ENCODE results near the gene SLC35G3.
A peak's percentile ranks its signal among the peaks of the same experiment; 100 is the strongest.
"Not testable (repeated sequence)": the region's sequence is repeated elsewhere in the genome, so short reads cannot be mapped to it uniquely, and the experiment has no call there.

The SLC35G3 gene

GRCh38 chr17:35167046-35167445 is 27.1 kb downstream of the SLC35G3 start:
- no peak overlapping the region for H3K27ac Mint-ChIP-seq
- H3K4me1 Mint-ChIP-seq (ENCODE audit: low read depth), result peaks cover 19% of the 10 kb centered on the region
- H3K27me3 Mint-ChIP-seq (ENCODE audit: low read depth), result peaks cover 2% of the 10 kb centered on the region
- H3K4me3 Mint-ChIP-seq, result no peak overlapping the region
- no peaks in the 10 kb centered on the region for H3K36me3 Mint-ChIP-seq (ENCODE audit: low read depth)
- no peaks in the 10 kb centered on the region for H3K9me3 Mint-ChIP-seq
- no peak for DNase-seq (ENCODE audit: low spot score)

- DNase-seq (ENCODE audit: low spot score), result no peak
- Mint-ChIP-seq H3K4me3 (no peak overlapping the region), H3K27ac (no peak overlapping the region)
Measured at GRCh38 chr17:35166526-35166925, 27.7 kb downstream of the SLC35G3 start.

GRCh38 chr17:35164716-35165115 is 29.5 kb downstream of the SLC35G3 start:
- Mint-ChIP-seq H3K4me3 (no peak overlapping the region), H3K9me3 (no peaks in the 10 kb centered on the region), H3K27me3 (ENCODE audit: low read depth) (peaks cover 2% of the 10 kb centered on the region), H3K4me1 (ENCODE audit: low read depth) (peaks cover 31% of the 10 kb centered on the region), H3K36me3 (ENCODE audit: low read depth) (peaks cover 2% of the 10 kb centered on the region), H3K27ac (no peak overlapping the region)
- DNase-seq (ENCODE audit: low spot score), result no peak

More at GRCh38 chr17:35166526-35166925, 27.7 kb downstream of the SLC35G3 start:
- Mint-ChIP-seq H3K27me3 (ENCODE audit: low read depth) (peaks cover 2% of the 10 kb centered on the region), H3K9me3 (no peaks in the 10 kb centered on the region), H3K36me3 (ENCODE audit: low read depth) (no peaks in the 10 kb centered on the region), H3K4me1 (ENCODE audit: low read depth) (peaks cover 20% of the 10 kb centered on the region)

GRCh38 chr17:35163886-35164285 is 30.3 kb downstream of the SLC35G3 start:
- Mint-ChIP-seq H3K27me3 (ENCODE audit: low read depth) (peaks cover 2% of the 10 kb centered on the region), H3K27ac (no peak overlapping the region), H3K36me3 (ENCODE audit: low read depth) (peaks cover 2% of the 10 kb centered on the region), H3K4me3 (no peak overlapping the region), H3K4me1 (ENCODE audit: low read depth) (peaks cover 34% of the 10 kb centered on the region), H3K9me3 (no peaks in the 10 kb centered on the region)
- no peak for DNase-seq (ENCODE audit: low spot score)

GRCh38 chr17:35162755-35163154 is 31.4 kb downstream of the SLC35G3 start:
- no peak overlapping the region for H3K27ac Mint-ChIP-seq
- peaks cover 2% of the 10 kb centered on the region for H3K36me3 Mint-ChIP-seq (ENCODE audit: low read depth)
- H3K4me1 Mint-ChIP-seq (ENCODE audit: low read depth), result peaks cover 34% of the 10 kb centered on the region
- H3K4me3 Mint-ChIP-seq, result no peak overlapping the region
- no peak for DNase-seq (ENCODE audit: low spot score)
- H3K27me3 Mint-ChIP-seq (ENCODE audit: low read depth), result peaks cover 5% of the 10 kb centered on the region
- H3K9me3 Mint-ChIP-seq, result no peaks in the 10 kb centered on the region

- Mint-ChIP-seq H3K9me3 (no peaks in the 10 kb centered on the region), H3K27me3 (ENCODE audit: low read depth) (peaks cover 5% of the 10 kb centered on the region), H3K4me3 (peak overlapping the region; percentile 59), H3K4me1 (ENCODE audit: low read depth) (peaks cover 34% of the 10 kb centered on the region), H3K27ac (peak overlapping the region; percentile 80), H3K36me3 (ENCODE audit: low read depth) (peaks cover 2% of the 10 kb centered on the region)
- no peak for DNase-seq (ENCODE audit: low spot score)
Measured at GRCh38 chr17:35161281-35161761, 32.9 kb downstream of the SLC35G3 start.

GRCh38 chr17:35160354-35161201 is 33.6 kb downstream of the SLC35G3 start:
- Mint-ChIP-seq H3K27ac (peak overlapping the region; percentile 80), H3K9me3 (no peaks in the 10 kb centered on the region), H3K27me3 (ENCODE audit: low read depth) (peaks cover 5% of the 10 kb centered on the region), H3K4me3 (peak overlapping the region; percentile 59), H3K36me3 (ENCODE audit: low read depth) (peaks cover 2% of the 10 kb centered on the region), H3K4me1 (ENCODE audit: low read depth) (peaks cover 34% of the 10 kb centered on the region)
- no peak for DNase-seq (ENCODE audit: low spot score)

- no peak overlapping the region for H3K4me3 Mint-ChIP-seq
- no peak overlapping the region for H3K27ac Mint-ChIP-seq
Measured at GRCh38 chr17:35159940-35160339, 34.3 kb downstream of the SLC35G3 start.

GRCh38 chr17:35155246-35155645 is 38.9 kb downstream of the SLC35G3 start:
- H3K27me3 Mint-ChIP-seq (ENCODE audit: low read depth), result peaks cover 20% of the 10 kb centered on the region
- H3K4me3 Mint-ChIP-seq, result no peak overlapping the region
- peaks cover 2% of the 10 kb centered on the region for H3K36me3 Mint-ChIP-seq (ENCODE audit: low read depth)
- peaks cover 7% of the 10 kb centered on the region for H3K4me1 Mint-ChIP-seq (ENCODE audit: low read depth)
- DNase-seq (ENCODE audit: low spot score), result no peak
- no peaks in the 10 kb centered on the region for H3K9me3 Mint-ChIP-seq
- no peak overlapping the region for H3K27ac Mint-ChIP-seq

More at GRCh38 chr17:35159940-35160339, 34.3 kb downstream of the SLC35G3 start:
- no peak for DNase-seq (ENCODE audit: low spot score)
- Mint-ChIP-seq H3K4me1 (ENCODE audit: low read depth) (peaks cover 32% of the 10 kb centered on the region), H3K9me3 (no peaks in the 10 kb centered on the region), H3K36me3 (ENCODE audit: low read depth) (peaks cover 2% of the 10 kb centered on the region), H3K27me3 (ENCODE audit: low read depth) (peaks cover 3% of the 10 kb centered on the region)

GRCh38 chr17:35154196-35155165 is 39.7 kb downstream of the SLC35G3 start:
- Mint-ChIP-seq H3K27ac (no peak overlapping the region), H3K27me3 (ENCODE audit: low read depth) (peaks cover 20% of the 10 kb centered on the region), H3K4me1 (ENCODE audit: low read depth) (peaks cover 2% of the 10 kb centered on the region), H3K36me3 (ENCODE audit: low read depth) (no peaks in the 10 kb centered on the region), H3K4me3 (no peak overlapping the region), H3K9me3 (no peaks in the 10 kb centered on the region)
- no peak for DNase-seq (ENCODE audit: low spot score)

- H3K27ac Mint-ChIP-seq, result no peak overlapping the region
- H3K4me1 Mint-ChIP-seq (ENCODE audit: low read depth), result no peaks in the 10 kb centered on the region
- no peaks in the 10 kb centered on the region for H3K9me3 Mint-ChIP-seq
- DNase-seq (ENCODE audit: low spot score), result no peak
- no peak overlapping the region for H3K4me3 Mint-ChIP-seq
- H3K36me3 Mint-ChIP-seq (ENCODE audit: low read depth), result no peaks in the 10 kb centered on the region
- peaks cover 18% of the 10 kb centered on the region for H3K27me3 Mint-ChIP-seq (ENCODE audit: low read depth)
Measured at GRCh38 chr17:35152421-35153140, 41.6 kb downstream of the SLC35G3 start.

- H3K36me3 Mint-ChIP-seq (ENCODE audit: low read depth); H3K27ac Mint-ChIP-seq; H3K9me3 Mint-ChIP-seq; H3K4me3 Mint-ChIP-seq; DNase-seq (ENCODE audit: low spot score); H3K4me1 Mint-ChIP-seq (ENCODE audit: low read depth): not testable (repeated sequence)
- peaks cover 18% of the 10 kb centered on the region for H3K27me3 Mint-ChIP-seq (ENCODE audit: low read depth)
Measured at GRCh38 chr17:35151080-35151479, 43.1 kb downstream of the SLC35G3 start.

GRCh38 chr17:35149941-35150340 is 44.3 kb downstream of the SLC35G3 start:
- peaks cover 18% of the 10 kb centered on the region for H3K27me3 Mint-ChIP-seq (ENCODE audit: low read depth)
- no peaks in the 10 kb centered on the region for H3K36me3 Mint-ChIP-seq (ENCODE audit: low read depth)
- no peak overlapping the region for H3K27ac Mint-ChIP-seq
- no peaks in the 10 kb centered on the region for H3K9me3 Mint-ChIP-seq
- H3K4me3 Mint-ChIP-seq, result no peak overlapping the region
- H3K4me1 Mint-ChIP-seq (ENCODE audit: low read depth), result no peaks in the 10 kb centered on the region
- no peak for DNase-seq (ENCODE audit: low spot score)
